ENCODE data around the gene PLA2G12B. TPM values are rescaled to one million over a fixed set of nuclear protein-coding genes. Genes with fewer than 3 reads are reported as not detected.

The PLA2G12B gene
- total RNA-seq, 2 donors from 2014 or later: 0.90 to 4.2 TPM

GRCh38 chr10:72948762-72949161, 5.8 kb downstream of the PLA2G12B start:
- Histone ChIP-seq H3K4me3 (no peak overlapping the region), H3K9me3 (no peaks in the 10 kb centered on the region), H3K36me3 (no peaks in the 10 kb centered on the region), H3K27me3 (no peaks in the 10 kb centered on the region), H3K27ac (no peak overlapping the region), H3K4me1 (no peaks in the 10 kb centered on the region)
- TF ChIP-seq, protein P1, sequence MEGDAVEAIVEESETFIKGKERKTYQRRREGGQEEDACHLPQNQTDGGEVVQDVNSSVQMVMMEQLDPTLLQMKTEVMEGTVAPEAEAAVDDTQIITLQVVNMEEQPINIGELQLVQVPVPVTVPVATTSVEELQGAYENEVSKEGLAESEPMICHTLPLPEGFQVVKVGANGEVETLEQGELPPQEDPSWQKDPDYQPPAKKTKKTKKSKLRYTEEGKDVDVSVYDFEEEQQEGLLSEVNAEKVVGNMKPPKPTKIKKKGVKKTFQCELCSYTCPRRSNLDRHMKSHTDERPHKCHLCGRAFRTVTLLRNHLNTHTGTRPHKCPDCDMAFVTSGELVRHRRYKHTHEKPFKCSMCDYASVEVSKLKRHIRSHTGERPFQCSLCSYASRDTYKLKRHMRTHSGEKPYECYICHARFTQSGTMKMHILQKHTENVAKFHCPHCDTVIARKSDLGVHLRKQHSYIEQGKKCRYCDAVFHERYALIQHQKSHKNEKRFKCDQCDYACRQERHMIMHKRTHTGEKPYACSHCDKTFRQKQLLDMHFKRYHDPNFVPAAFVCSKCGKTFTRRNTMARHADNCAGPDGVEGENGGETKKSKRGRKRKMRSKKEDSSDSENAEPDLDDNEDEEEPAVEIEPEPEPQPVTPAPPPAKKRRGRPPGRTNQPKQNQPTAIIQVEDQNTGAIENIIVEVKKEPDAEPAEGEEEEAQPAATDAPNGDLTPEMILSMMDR (IDR thresholded peaks at IDR 0.05): no peak
- no peak for DNase-seq (ENCODE audit: low spot score)

GRCh38 chr10:72946963-72947362, 7.6 kb downstream of the PLA2G12B start:
- Histone ChIP-seq H3K4me1 (no peaks in the 10 kb centered on the region), H3K9me3 (no peaks in the 10 kb centered on the region), H3K27me3 (no peaks in the 10 kb centered on the region), H3K4me3 (no peak overlapping the region), H3K27ac (no peak overlapping the region), H3K36me3 (no peaks in the 10 kb centered on the region)
- TF ChIP-seq, protein P1 (IDR thresholded peaks at IDR 0.05): no peak
- no peak for DNase-seq (ENCODE audit: low spot score)

DNA sequence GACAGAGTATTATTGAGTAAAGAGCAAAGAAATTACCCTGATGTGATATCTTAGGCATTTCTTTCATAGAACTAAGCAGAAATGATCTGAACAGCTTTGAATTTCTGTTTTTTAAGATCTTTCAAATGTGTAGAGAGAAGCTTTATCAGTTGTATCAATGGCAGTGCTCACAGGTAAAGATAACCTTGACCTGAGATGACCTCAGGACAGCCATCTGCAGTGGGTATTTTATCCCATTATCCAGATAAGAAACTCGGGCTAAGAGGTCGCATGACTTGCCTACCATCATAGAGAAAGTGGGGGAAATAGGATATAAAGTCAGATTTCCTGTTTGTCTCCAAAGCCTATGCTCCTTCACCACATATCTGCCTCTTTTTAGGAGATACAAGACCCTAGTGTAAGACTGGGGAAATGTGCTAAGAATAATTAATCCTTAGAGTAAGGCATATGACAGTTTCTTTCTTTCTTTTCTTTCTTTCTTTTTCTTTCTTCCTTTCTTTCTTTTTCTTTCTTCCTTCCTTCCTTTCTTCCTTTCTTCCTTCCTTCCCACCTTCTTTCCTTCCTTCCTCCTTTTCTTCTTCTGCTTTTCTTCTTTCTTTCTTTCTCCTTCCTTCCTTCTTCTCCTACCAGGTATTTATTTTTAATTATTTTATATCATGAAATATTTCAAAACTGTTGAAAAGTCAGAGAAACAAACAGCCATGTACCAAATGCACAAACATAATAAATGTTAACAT, 10.9 kb downstream of the PLA2G12B start:
- Histone ChIP-seq H3K4me1 (peaks cover 0 to 5% of the 10 kb centered on the region in 2 donors), H3K36me3 (no peaks in the 10 kb centered on the region), H3K27me3 (no peaks in the 10 kb centered on the region), H3K4me3 (no peak overlapping the region), H3K9me3 (no peaks in the 10 kb centered on the region), H3K27ac (no peak overlapping the region)
- DNase-seq (ENCODE audit: low spot score): no peak
- TF ChIP-seq, protein P1 (IDR thresholded peaks at IDR 0.05): no peak

- no peak for DNase-seq (ENCODE audit: low spot score)
- Histone ChIP-seq H3K27ac (no peak overlapping the region), H3K27me3 (no peaks in the 10 kb centered on the region)
Measured at GRCh38 chr10:72935361-72935760, 19.2 kb downstream of the PLA2G12B start.

GRCh38 chr10:72932259-72933015, 22.2 kb downstream of the PLA2G12B start:
- Histone ChIP-seq H3K27ac (no peak overlapping the region), H3K9me3 (no peaks in the 10 kb centered on the region), H3K27me3 (no peaks in the 10 kb centered on the region), H3K4me3 (no peak overlapping the region), H3K36me3 (peaks cover 4% of the 10 kb centered on the region), H3K4me1 (no peaks in the 10 kb centered on the region)
- TF ChIP-seq, protein P1 (IDR thresholded peaks at IDR 0.05): no peak
- no peak for DNase-seq (ENCODE audit: low spot score)

More at GRCh38 chr10:72935361-72935760, 19.2 kb downstream of the PLA2G12B start:
- Histone ChIP-seq H3K9me3 (no peaks in the 10 kb centered on the region), H3K4me3 (no peak overlapping the region), H3K36me3 (peaks cover 4% of the 10 kb centered on the region), H3K4me1 (peaks cover 0 to 5% of the 10 kb centered on the region in 2 donors)
- TF ChIP-seq, protein P1 (IDR thresholded peaks at IDR 0.05): no peak

Data from right atrium auricular region (tissue), 2 donors.